Endothelial cell of umbilical vein (primary cell): ENCODE data around the gene PCGF3.

ENCODE experiments used
- GATA2 ChIP-seq: IDR thresholded peaks from 2 replicates; pipeline ENCODE4 v1.7.0; 2011; ENCODE audit warnings: low read depth, mild to moderate bottlenecking, moderate library complexity, mixed read lengths, low read length; ENCODE audit not compliant: insufficient read length, insufficient read depth
- POLR2AphosphoS5 ChIP-seq: IDR thresholded peaks from 2 replicates; pipeline ENCODE4 v1.6.1; 2012; ENCODE audit warnings: low read depth, mild to moderate bottlenecking, control low read depth, low read length, moderate library complexity; ENCODE audit not compliant: insufficient read depth
- TF ChIP-seq, protein P1 (sequence below), 2 donors: IDR thresholded peaks; 1 replicate in 1 of 2; 2 replicates in 1 of 2; pipeline ENCODE4 v1.5.1; 2011; ENCODE audit warnings: low read length in 2 of 2, mild to moderate bottlenecking in 2 of 2, moderate library complexity in 2 of 2, control low read depth in 1 of 2, inconsistent platforms in 1 of 2, low read depth in 1 of 2; ENCODE audit not compliant: insufficient read depth in 1 of 2; ENCODE audit errors: extremely low read depth in 1 of 2

DNA sequence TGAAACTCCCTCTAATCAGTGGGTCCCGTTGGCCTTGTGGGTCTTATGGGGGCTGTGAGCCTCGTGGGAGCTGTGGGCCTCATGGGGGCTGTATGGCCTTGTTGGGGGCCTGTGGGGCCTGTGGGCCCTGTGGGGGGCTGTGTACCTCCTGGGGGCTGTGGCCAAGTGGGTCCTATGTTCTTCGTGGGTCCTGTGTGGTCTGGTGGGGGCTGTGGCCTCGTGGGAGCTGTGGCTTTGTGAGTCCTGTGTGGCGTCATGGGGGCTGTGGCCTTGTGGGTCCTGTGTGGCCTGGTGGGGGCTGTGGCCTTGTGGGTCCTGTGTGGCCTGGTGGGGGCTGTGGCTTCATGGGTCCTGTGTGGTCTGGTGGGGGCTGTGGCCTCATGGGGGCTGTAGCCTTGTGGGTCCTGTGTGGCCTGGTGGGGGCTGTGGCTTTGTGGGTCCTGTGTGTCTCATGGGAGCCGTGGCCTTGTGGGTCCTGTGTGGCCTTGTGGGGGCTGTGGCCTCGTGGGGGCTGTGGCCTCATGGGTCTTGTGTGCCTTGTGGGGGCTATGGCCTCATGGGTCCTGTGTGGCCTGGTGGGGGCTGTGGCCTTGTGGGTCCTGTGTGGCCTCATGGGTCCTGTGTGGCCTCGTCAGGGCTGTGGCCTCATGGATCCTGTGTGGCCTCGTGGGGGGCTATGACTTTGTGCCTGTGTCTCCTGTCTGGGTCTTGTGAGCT lies 7.4 kb downstream of the PCGF3 start:
- TF ChIP-seq, protein P1, sequence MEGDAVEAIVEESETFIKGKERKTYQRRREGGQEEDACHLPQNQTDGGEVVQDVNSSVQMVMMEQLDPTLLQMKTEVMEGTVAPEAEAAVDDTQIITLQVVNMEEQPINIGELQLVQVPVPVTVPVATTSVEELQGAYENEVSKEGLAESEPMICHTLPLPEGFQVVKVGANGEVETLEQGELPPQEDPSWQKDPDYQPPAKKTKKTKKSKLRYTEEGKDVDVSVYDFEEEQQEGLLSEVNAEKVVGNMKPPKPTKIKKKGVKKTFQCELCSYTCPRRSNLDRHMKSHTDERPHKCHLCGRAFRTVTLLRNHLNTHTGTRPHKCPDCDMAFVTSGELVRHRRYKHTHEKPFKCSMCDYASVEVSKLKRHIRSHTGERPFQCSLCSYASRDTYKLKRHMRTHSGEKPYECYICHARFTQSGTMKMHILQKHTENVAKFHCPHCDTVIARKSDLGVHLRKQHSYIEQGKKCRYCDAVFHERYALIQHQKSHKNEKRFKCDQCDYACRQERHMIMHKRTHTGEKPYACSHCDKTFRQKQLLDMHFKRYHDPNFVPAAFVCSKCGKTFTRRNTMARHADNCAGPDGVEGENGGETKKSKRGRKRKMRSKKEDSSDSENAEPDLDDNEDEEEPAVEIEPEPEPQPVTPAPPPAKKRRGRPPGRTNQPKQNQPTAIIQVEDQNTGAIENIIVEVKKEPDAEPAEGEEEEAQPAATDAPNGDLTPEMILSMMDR (IDR thresholded peaks at IDR 0.05; ENCODE audit: extremely low read depth in 1 of 2, insufficient read depth in 1 of 2, low read depth in 1 of 2, low read length in 2 of 2): no peak
- TF ChIP-seq POLR2AphosphoS5: no peak
- TF ChIP-seq GATA2: no peak
